Measurements from ENCODE around the gene PRAMEF17. TPM values are rescaled to one million over a fixed set of nuclear protein-coding genes. Genes with fewer than 3 reads are reported as not detected.
"Not testable (repeated sequence)": the region's sequence is repeated elsewhere in the genome, so short reads cannot be mapped to it uniquely, and the experiment has no call there.

PRAMEF17 gene
- total RNA-seq, 1 experiment from 2014 or later = not detected

- Histone ChIP-seq H3K27me3 (ENCODE audit: low read length) (no peaks in the 10 kb centered on the region), H3K4me1 (ENCODE audit: low read length) (no peaks in the 10 kb centered on the region), H3K9me3 (ENCODE audit: low read length) (no peaks in the 10 kb centered on the region), H4K20me1 (ENCODE audit: insufficient read depth, low read depth, low read length) (no peaks in the 10 kb centered on the region), H3K27ac (ENCODE audit: low read length) (no peak overlapping the region), H3K4me2 (ENCODE audit: low read depth, low read length, poor library complexity, severe bottlenecking) (no peak overlapping the region), H3K79me2 (ENCODE audit: low read length) (no peaks in the 10 kb centered on the region), H3K36me3 (ENCODE audit: insufficient read depth, low read length) (no peaks in the 10 kb centered on the region), H3K9me2 (replicated peaks; ENCODE audit: insufficient read depth, low read length) (no peaks in the 10 kb centered on the region), H2AFZ (ENCODE audit: low read length) (no peak overlapping the region), H3K9ac (ENCODE audit: low read length) (no peak overlapping the region), H3K4me3 (ENCODE audit: low read length) (no peak overlapping the region)
- no peak for DNase-seq
Observed at GRCh38 chr1:13432251-13432650, 42.8 kb downstream of the PRAMEF17 start.

GRCh38 chr1:13433694-13434358, 44.4 kb downstream of the PRAMEF17 start:
- not testable (repeated sequence) for H3K9ac ChIP-seq (ENCODE audit: low read length); H3K79me2 ChIP-seq (ENCODE audit: low read length); H3K4me1 ChIP-seq (ENCODE audit: low read length); H3K27me3 ChIP-seq (ENCODE audit: low read length); H3K4me3 ChIP-seq (ENCODE audit: low read length); H4K20me1 ChIP-seq (ENCODE audit: insufficient read depth, low read depth, low read length); DNase-seq; H2AFZ ChIP-seq (ENCODE audit: low read length); H3K4me2 ChIP-seq (ENCODE audit: low read depth, low read length, poor library complexity, severe bottlenecking); H3K36me3 ChIP-seq (ENCODE audit: insufficient read depth, low read length); H3K9me3 ChIP-seq (ENCODE audit: low read length); H3K27ac ChIP-seq (ENCODE audit: low read length); H3K9me2 ChIP-seq (replicated peaks; ENCODE audit: insufficient read depth, low read length)

GRCh38 chr1:13435458-13435857, 46.0 kb downstream of the PRAMEF17 start:
- Histone ChIP-seq H4K20me1 (ENCODE audit: insufficient read depth, low read depth, low read length) (no peaks in the 10 kb centered on the region), H3K27me3 (ENCODE audit: low read length) (no peaks in the 10 kb centered on the region), H3K36me3 (ENCODE audit: insufficient read depth, low read length) (no peaks in the 10 kb centered on the region), H3K9me2 (replicated peaks; ENCODE audit: insufficient read depth, low read length) (no peaks in the 10 kb centered on the region), H3K4me1 (ENCODE audit: low read length) (no peaks in the 10 kb centered on the region), H3K4me2 (ENCODE audit: low read depth, low read length, poor library complexity, severe bottlenecking) (no peak overlapping the region), H3K79me2 (ENCODE audit: low read length) (no peaks in the 10 kb centered on the region), H3K9me3 (ENCODE audit: low read length) (no peaks in the 10 kb centered on the region), H3K9ac (ENCODE audit: low read length) (no peak overlapping the region), H2AFZ (ENCODE audit: low read length) (no peak overlapping the region), H3K4me3 (ENCODE audit: low read length) (no peak overlapping the region), H3K27ac (ENCODE audit: low read length) (no peak overlapping the region)
- DNase-seq = no peak

GRCh38 chr1:13439104-13439783, 49.8 kb downstream of the PRAMEF17 start:
- not testable (repeated sequence) for H3K4me2 ChIP-seq (ENCODE audit: low read depth, low read length, poor library complexity, severe bottlenecking); H3K9me3 ChIP-seq (ENCODE audit: low read length); H3K79me2 ChIP-seq (ENCODE audit: low read length); H3K36me3 ChIP-seq (ENCODE audit: insufficient read depth, low read length); DNase-seq; H3K27me3 ChIP-seq (ENCODE audit: low read length); H3K4me3 ChIP-seq (ENCODE audit: low read length); H3K9me2 ChIP-seq (replicated peaks; ENCODE audit: insufficient read depth, low read length); H3K9ac ChIP-seq (ENCODE audit: low read length); H3K27ac ChIP-seq (ENCODE audit: low read length); H4K20me1 ChIP-seq (ENCODE audit: insufficient read depth, low read depth, low read length); H3K4me1 ChIP-seq (ENCODE audit: low read length); H2AFZ ChIP-seq (ENCODE audit: low read length)

Other genes starting within 250 kb of the PRAMEF17 start
- not detected in 2 replicates for gene PRAMEF26, start 233.6 kb upstream of the PRAMEF17 start, total RNA-seq (2014; rRNA removed; shearing (Covaris generic); ENCODE audit: low replicate concordance)
- not detected in 2 replicates for gene HNRNPCL4, start 224.0 kb upstream of the PRAMEF17 start, total RNA-seq (2014; rRNA removed; shearing (Covaris generic); ENCODE audit: low replicate concordance)
- gene PRAMEF9, start 217.8 kb upstream of the PRAMEF17 start, total RNA-seq (2014; rRNA removed; shearing (Covaris generic); ENCODE audit: low replicate concordance) = not detected in 2 replicates
- not detected in 2 replicates for gene PRAMEF13, start 188.2 kb upstream of the PRAMEF17 start, total RNA-seq (2014; rRNA removed; shearing (Covaris generic); ENCODE audit: low replicate concordance)
- gene PRAMEF18, start 163.5 kb upstream of the PRAMEF17 start, total RNA-seq (2014; rRNA removed; shearing (Covaris generic); ENCODE audit: low replicate concordance) = not detected in 2 replicates
- not detected in 2 replicates for gene PRAMEF5, start 135.4 kb upstream of the PRAMEF17 start, total RNA-seq (2014; rRNA removed; shearing (Covaris generic); ENCODE audit: low replicate concordance)
- gene PRAMEF8, start 104.5 kb upstream of the PRAMEF17 start, total RNA-seq (2014; rRNA removed; shearing (Covaris generic); ENCODE audit: low replicate concordance) = not detected in 2 replicates
- gene PRAMEF33, start 86.1 kb upstream of the PRAMEF17 start, total RNA-seq (2014; rRNA removed; shearing (Covaris generic); ENCODE audit: low replicate concordance) = not detected in 2 replicates
- not detected in 2 replicates for gene PRAMEF15, start 74.1 kb upstream of the PRAMEF17 start, total RNA-seq (2014; rRNA removed; shearing (Covaris generic); ENCODE audit: low replicate concordance)
- gene PRAMEF14, start 42.5 kb upstream of the PRAMEF17 start, total RNA-seq (2014; rRNA removed; shearing (Covaris generic); ENCODE audit: low replicate concordance) = not detected in 2 replicates
- gene PRAMEF19, start 17.7 kb upstream of the PRAMEF17 start, total RNA-seq (2014; rRNA removed; shearing (Covaris generic); ENCODE audit: low replicate concordance) = not detected in 2 replicates
- not detected in 2 replicates for gene PRAMEF20, start 20.8 kb downstream of the PRAMEF17 start, total RNA-seq (2014; rRNA removed; shearing (Covaris generic); ENCODE audit: low replicate concordance)
- not detected in 2 replicates for gene LRRC38, start 124.4 kb downstream of the PRAMEF17 start, total RNA-seq (2014; rRNA removed; shearing (Covaris generic); ENCODE audit: low replicate concordance)
- gene PDPN, start 194.2 kb downstream of the PRAMEF17 start, total RNA-seq (2014; rRNA removed; shearing (Covaris generic); ENCODE audit: low replicate concordance) = not detected in 2 replicates